Renal pelvis (tissue), 4 donors: Measurements from ENCODE around the gene SRP68. TPM values are rescaled to one million over a fixed set of nuclear protein-coding genes. Genes with fewer than 3 reads are reported as not detected.

Experiments
- DNase-seq: peaks from one replicate; pipeline ENCODE4 v3.0.0-alpha.2; 2013
- polyA plus RNA-seq, 3 donors: library from polyadenylated mRNA; unstranded; fragments of 120-200 nt; gene quantifications; one replicate each; pipeline ENCODE4 v1.2.1, GENCODE V29; 2013; ENCODE audit not compliant: insufficient read length in 3 of 3

The SRP68 gene
- polyA plus RNA-seq, 3 donors, result 97.6 to 109 (median 106) TPM

DNA sequence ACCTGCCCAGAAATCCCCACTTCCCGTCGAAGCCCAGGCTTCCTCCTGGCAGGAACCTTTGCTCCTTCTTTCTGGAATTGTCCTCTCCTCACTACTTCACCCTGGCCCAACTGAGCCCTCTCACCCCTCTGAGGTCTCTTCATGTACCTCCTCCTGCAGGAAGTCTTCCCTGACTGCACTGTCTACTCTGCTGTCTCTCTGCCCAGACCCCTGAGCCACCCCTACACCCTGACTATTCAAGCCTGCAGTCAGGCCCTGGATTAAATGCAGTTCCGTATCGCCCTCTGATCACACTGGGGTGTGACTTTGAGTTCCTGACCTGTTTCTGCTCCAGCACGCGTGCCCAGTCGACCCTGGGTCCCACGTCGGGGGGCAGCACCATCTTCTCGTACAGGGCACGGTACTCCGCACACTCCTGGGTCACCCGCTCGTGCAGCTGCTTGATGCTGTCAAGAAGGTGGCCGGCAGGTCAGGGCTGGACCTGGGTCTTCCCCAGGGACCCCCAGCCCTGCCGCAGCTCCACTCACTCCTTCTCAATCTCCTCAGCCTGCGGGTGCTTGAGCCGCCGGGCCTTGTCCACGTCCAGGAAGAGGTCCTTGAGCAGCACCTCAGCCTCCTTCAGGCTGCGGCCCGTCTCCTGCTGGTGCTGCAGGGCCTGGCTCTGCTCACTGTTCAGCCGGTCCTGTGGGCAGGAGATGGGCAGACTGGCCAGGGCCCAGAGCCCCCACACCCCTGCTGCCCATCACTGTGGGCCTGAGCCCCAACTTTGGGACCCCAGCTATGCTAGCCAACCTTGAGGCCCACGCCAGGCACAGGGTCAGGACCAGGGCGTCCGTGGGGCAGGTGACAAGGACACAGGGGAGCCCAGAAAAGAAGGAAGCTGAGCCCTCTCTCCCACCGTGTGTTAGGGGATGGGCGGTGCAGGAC, 49.1 kb downstream of the SRP68 start:
- no peak for DNase-seq

DNA sequence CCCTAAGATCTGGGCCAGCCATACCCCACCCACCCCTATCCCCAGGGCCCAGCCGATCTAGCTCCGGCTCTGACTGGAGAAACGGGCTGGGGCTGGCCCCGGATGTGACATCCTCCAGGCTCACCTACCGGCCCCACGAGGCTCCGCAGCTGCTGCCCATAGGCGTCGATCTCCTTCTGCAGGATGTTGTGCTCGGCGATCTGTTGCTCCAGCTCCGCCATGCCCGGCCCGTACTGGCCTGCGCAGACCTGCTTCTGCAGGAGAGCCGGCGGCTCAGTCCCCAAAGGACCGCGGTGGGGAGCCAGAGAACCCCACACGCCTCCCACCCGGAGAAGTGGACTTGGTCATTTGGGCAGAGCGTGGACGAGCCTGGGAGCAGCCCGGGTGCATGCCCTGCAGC, 50.0 kb downstream of the SRP68 start:
- no peak for DNase-seq

- DNase-seq, result no peak
Observed at GRCh38 chr17:76019833-76020467, 52.4 kb downstream of the SRP68 start.

- DNase-seq, result no peak
Observed at GRCh38 chr17:76018801-76019200, 53.5 kb downstream of the SRP68 start.

DNA sequence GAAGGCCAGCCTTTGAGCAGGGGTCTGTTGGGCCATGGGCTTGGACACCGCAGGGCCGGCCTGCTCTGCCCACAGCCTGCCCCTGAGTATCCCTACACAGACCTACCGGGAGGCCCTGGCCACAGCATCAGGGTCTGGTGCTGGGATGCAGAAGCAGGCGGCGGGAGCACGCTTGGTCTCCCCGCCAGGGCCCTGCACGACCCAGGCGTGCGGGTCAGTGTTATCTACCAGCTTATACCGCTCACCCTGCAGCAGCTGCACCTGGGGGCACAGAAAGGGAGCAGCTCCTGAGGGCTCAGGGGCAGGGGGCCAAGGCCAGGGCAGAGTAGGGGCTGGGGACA, 54.0 kb downstream of the SRP68 start:
- DNase-seq, result no peak

DNA sequence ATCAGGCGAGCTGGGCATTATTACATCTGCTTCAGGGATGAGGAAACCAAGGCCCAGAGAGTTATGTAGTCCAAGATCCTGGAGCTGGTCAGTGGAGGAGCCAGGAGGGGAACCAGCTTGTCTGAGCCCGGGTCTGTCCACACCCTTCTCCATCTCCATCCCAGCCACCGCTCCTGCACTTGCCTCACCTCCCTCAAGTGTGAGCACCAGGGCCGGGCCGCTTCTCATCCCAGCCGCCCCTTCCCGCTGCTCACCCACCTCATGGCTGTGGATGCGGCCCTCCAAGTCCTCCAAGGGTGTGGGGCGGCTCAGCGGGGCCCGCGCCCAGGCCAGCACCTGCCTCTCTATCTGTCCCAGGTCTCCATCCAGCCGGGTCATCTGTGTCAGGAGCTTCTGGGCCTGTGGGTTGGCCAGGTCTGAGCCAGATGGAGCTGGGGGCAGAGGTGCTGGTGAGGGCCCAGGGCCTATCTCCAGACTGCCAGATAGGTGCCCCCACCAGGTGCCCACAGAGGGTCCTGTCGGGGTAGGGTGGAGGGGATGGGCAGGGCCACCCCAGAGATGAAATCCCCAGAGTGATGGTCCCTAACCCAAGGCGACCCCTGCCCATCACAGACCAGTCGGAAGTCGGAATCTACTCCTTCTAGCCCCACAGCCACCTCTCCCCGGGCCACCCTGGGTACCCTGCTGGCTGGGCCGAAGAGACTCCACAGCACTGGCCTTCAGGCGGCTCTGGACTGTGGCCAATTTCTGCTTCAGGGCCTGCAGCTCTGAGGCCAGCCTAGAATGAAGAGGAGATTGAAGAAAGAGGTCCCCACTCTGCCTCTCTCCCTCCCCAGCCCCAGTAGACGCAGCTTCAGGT, 54.6 kb downstream of the SRP68 start:
- no peak for DNase-seq

DNA sequence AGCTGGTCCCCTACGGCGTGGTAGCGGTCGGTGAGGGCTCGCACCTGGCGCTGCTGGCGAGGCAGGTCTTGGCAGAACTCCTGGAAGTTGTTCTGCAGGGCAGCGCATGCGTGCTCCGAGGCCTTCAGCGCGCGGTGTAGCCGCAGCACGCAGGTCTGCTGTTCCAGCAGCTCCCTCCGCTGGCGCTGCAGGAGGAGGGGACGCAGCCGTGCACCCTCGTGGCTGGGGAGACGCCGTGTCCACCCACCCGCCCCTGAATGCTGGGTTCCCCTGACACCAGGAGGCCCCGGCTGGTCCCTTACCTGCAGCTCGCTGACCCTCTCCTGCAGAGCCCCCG, 57.4 kb downstream of the SRP68 start:
- DNase-seq, result no peak

- DNase-seq, result peak; percentile 75
Observed at GRCh38 chr17:76014100-76014924, 58.0 kb downstream of the SRP68 start.

DNA sequence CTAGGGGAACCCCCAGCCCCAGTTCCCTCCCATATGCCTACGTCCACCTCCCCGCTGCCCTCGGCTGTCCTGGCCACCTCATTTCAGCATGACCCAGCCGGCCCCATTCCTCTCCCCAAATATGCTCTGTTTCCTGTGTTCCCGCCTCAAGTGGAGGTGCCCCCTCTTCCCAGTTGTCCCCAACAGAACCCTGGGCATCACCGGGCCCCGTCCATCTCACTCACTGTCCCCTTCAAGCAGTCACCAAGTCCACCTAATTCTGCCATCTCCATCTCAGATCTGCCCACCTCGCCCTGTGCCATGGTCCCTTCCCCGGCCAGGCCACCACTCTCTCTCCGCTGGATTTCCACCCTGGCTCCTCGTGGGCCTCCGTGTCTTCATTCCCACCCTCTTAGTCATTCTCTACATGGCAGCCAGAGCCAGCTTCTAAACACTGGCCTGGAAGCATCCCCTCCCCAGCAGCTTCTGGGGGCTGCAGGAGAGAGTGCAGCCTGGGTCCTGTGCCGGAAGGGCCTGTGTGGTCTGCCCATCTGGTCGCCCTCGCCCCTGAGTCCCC, 58.9 kb downstream of the SRP68 start:
- no peak for DNase-seq

GRCh38 chr17:76011951-76012350, 60.4 kb downstream of the SRP68 start:
- no peak for DNase-seq

DNA sequence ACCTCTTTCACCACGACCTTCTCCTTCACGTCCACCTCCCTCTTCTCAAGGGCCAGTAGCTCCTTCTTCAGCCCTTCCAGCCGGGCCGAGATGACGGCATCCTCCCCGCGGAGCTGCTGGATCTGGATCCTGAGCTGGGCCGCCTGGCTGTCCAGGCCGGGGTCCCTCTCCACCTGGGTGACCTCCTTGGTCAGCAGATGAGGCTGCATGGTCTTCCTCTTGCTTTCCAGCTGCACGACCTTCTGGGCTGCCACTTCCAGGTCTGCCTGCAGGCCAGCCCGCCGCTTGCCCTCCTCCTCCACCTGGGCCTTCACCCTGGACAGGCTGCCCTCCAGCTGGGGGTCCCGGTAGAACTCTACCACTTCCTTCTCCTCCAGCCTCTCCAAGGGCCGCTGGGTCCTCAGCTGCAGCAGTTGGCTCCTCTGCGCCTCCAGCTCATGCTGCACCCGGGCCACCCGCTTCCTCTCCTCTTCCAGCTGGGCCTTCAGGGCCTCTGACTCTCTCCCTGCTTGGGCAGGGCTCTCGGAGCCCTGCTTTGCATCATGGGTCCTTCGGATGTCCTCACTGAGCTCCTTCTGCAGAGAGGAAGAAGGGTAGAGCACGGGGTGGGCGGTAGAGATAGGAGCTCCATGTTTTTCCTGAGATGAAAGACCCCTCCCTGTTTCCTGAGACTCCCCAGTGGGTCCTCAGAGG, 62.2 kb downstream of the SRP68 start:
- no peak for DNase-seq

DNA sequence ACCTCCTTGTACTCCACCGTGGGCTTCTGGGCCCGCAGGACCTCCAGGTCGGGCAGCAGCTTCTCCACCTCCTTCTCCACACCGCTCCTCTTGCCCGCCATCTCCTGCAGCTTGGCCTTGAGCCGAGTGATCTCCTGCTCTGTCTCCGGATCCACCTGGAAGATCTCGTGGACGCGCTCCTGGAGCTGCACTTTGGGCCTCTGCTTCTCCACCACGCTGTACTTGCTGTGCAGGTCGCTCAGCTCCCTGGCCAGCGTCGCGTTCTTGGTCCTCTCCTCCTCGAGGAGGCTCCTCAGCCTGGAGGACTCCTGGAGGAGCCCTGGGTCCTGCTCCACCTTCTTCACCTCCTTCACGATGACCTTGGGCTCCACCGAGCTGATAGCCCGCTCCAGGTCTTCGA, 62.9 kb downstream of the SRP68 start:
- DNase-seq, result no peak

DNA sequence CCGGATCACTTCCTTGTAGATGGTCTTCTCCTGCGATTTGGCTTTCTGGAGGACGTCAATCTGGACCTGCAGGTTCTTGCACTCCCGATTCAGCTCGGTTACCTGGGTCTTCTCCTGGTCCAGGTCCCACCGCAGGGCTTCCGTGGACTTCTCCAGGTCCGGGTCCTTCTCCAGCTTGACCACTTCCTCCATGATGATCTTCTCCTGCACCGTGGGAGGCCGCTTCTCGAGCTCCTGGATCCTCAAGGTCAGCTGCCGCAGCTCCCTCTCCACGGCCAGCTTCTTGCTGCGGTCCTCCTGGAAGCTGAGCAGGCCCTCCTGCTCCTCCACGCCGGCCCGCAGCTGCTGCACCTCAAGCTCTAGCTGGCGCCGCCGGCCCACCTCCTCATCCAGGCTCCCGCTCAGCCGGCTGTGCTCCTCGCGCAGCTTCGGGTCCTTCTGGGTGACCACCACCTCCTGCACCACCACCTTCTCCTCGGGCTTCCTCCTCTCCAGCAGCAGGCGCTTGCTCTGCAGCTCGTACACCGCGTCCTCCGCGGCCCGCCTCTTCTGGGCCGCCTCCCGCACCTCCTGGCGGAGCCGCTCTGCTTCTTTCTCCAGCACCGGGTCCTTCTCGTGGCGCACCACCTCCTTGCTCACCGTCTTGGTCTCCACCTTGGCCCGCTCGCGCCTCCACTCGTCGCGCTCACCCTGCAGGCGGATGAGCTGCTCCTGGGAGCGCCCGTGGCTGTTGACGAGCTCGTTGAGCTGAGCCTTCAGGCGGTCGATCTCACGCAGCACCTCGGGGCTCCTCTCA, 63.5 kb downstream of the SRP68 start:
- DNase-seq, result no peak

GRCh38 chr17:76008208-76008607, 64.1 kb downstream of the SRP68 start:
- DNase-seq, result no peak

- DNase-seq, result no peak
Observed at GRCh38 chr17:76007850-76008165, 64.5 kb downstream of the SRP68 start.

DNA sequence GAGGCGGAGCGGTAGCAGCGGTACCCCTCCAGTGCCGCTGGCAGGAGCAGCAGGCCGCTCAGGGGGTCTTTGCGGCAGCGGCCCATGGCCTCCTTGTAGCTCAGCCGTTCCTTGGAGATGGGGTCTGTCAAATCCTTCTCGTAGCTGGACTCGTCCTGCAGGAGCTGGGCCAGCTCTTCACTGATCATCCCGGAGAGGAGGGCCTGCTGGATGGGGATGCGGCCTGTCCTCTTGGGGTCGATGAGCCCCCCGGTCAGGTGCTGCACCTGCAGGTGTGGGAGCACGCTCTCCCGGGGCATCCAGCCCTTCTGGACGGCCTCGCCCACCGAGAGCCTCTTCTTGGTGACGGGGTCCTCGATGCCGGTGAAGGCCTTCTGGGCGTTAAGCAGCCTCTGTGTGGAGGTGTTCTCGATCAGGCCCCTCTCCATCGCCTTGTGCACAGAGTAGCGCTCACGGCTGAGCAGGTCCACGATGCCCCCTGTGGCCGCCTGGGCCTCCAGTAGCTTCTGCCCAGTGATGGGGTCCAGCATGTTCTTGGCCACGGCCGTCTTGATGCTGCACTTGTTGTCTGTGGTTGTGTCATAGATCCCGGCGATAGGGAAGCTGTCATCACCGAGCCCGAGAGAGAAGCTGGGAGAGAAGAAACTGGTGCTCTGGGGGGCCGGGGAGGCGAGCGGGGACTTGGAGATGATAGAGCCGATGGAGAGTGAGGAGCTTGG, 65.0 kb downstream of the SRP68 start:
- DNase-seq, result no peak

GRCh38 chr17:76005263-76006149, 66.8 kb downstream of the SRP68 start:
- DNase-seq, result no peak

DNA sequence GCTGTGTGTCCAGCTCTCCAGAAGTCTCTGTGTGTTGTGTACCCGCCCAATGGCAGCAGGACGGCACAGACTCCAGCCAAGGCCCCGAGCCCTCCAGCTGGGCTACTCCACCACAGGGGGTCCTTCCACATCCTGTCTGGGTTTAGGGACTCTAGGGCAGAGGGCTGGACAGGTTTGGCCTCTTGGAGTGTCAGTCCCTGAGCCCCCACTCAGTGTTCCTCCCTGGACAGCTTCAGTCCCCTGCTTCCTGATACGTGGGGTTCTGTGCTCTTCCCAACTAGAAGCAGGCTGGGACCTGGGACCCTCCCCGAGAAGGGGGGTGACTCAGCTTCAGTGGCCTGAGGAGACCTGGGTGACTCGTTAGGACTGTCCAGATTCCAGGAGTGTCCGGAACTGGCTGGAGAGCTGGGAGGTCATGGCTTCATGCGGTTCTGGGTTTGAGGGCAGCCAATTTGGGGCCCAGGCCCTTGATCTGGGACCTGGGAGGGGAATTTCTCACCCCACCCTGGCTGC, 67.5 kb downstream of the SRP68 start:
- no peak for DNase-seq
